ENCODE results near the gene SLC37A1.
A peak's percentile ranks its signal among the peaks of the same experiment; 100 is the strongest.

The SLC37A1 gene

DNA sequence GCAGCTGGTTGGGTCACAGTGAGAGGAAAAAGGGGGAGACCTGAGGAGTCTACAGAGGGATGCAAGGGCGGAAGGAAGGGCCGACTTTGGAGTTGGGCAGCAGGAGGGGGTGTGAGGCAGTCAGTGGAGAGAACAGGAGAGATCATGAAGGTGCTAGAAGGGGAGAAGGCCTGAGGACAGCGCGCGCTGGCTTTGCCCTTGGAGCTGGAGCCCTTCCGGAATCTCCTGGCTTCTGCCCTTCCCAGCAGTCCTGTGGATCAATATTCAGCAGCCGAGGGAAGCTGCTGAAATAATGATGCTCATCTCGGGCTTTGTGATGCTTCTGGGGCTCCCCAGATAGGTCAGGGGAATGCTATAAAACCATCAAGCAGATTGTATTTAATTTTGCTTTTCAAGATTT lies 26.7 kb downstream of the SLC37A1 start:
- Histone ChIP-seq H3K9me3 (ENCODE audit: control insufficient read depth, low read length) (no peaks in the 10 kb centered on the region), H3K36me3 (ENCODE audit: control insufficient read depth in 1 of 2, insufficient read depth in 2 of 2, low read depth in 1 of 2, low read length in 2 of 2) (peaks cover 0 to 79% of the 10 kb centered on the region in 2 experiments), H2AK5ac (ENCODE audit: low read length, severe bottlenecking) (no peak overlapping the region), H3K4me3 (ENCODE audit: insufficient read depth in 1 of 2, low read depth in 1 of 2, low read length in 2 of 2) (no peak overlapping the region), H3K18ac (ENCODE audit: low read depth in 1 of 2, low read length in 2 of 2) (no peak overlapping the region), H3K4ac (ENCODE audit: low read depth in 1 of 2, low read length in 2 of 2) (no peak overlapping the region), H3K14ac (ENCODE audit: low read length in 2 of 2) (no peak overlapping the region), H3K27me3 (ENCODE audit: control insufficient read depth in 1 of 2, insufficient read depth in 1 of 2, low read length in 2 of 2) (no peaks in the 10 kb centered on the region), H2BK5ac (ENCODE audit: low read depth, low read length, poor library complexity, severe bottlenecking) (no peak overlapping the region), H3K79me1 (replicated peaks; ENCODE audit: low read length, poor library complexity, severe bottlenecking) (peaks cover 42% of the 10 kb centered on the region), H2BK12ac (ENCODE audit: low read length in 2 of 2) (no peak overlapping the region), H3K27ac (ENCODE audit: low read length, poor library complexity, severe bottlenecking) (no peak overlapping the region), H2BK15ac (ENCODE audit: low read depth, poor library complexity, severe bottlenecking) (no peak overlapping the region), H3K23ac (ENCODE audit: low read length in 2 of 2) (no peak overlapping the region), H3K4me2 (ENCODE audit: low read length, poor library complexity, severe bottlenecking) (no peak overlapping the region), H4K91ac (ENCODE audit: low read length) (no peak overlapping the region), H3K9ac (ENCODE audit: low read length) (no peak overlapping the region), H3K4me1 (ENCODE audit: control insufficient read depth, insufficient read depth, low read depth, low read length) (peaks cover 13% of the 10 kb centered on the region), H2AFZ (ENCODE audit: low read depth, low read length) (no peak overlapping the region), H4K8ac (ENCODE audit: low read length) (no peak overlapping the region), H2BK120ac (ENCODE audit: low read depth, low read length) (no peak overlapping the region)
- WGBS: 89% methylated on average over 6 of the region's 8 CpGs
- DNase-seq: no peak

GRCh38 chr21:42541174-42541573 lies 27.5 kb downstream of the SLC37A1 start:
- Histone ChIP-seq H3K23ac (ENCODE audit: low read length in 2 of 2) (no peak overlapping the region), H3K9me3 (ENCODE audit: control insufficient read depth, low read length) (no peaks in the 10 kb centered on the region), H3K4me1 (ENCODE audit: control insufficient read depth, insufficient read depth, low read depth, low read length) (peaks cover 7% of the 10 kb centered on the region), H3K79me1 (replicated peaks; ENCODE audit: low read length, poor library complexity, severe bottlenecking) (peaks cover 40% of the 10 kb centered on the region), H3K4me3 (ENCODE audit: insufficient read depth in 1 of 2, low read depth in 1 of 2, low read length in 2 of 2) (peak overlapping the region in 1 of 2 experiments; percentile 20), H4K8ac (ENCODE audit: low read length) (no peak overlapping the region), H3K4ac (ENCODE audit: low read depth in 1 of 2, low read length in 2 of 2) (no peak overlapping the region), H3K27me3 (ENCODE audit: control insufficient read depth in 1 of 2, insufficient read depth in 1 of 2, low read length in 2 of 2) (no peaks in the 10 kb centered on the region), H2AK5ac (ENCODE audit: low read length, severe bottlenecking) (no peak overlapping the region), H2BK120ac (ENCODE audit: low read depth, low read length) (no peak overlapping the region), H2AFZ (ENCODE audit: low read depth, low read length) (no peak overlapping the region), H3K14ac (ENCODE audit: low read length in 2 of 2) (no peak overlapping the region), H3K36me3 (ENCODE audit: control insufficient read depth in 1 of 2, insufficient read depth in 2 of 2, low read depth in 1 of 2, low read length in 2 of 2) (peaks cover 0 to 79% of the 10 kb centered on the region in 2 experiments), H2BK5ac (ENCODE audit: low read depth, low read length, poor library complexity, severe bottlenecking) (peak overlapping the region; percentile 3), H2BK12ac (ENCODE audit: low read length in 2 of 2) (no peak overlapping the region), H3K9ac (ENCODE audit: low read length) (no peak overlapping the region), H3K18ac (ENCODE audit: low read depth in 1 of 2, low read length in 2 of 2) (no peak overlapping the region), H4K91ac (ENCODE audit: low read length) (no peak overlapping the region), H3K27ac (ENCODE audit: low read length, poor library complexity, severe bottlenecking) (no peak overlapping the region), H2BK15ac (ENCODE audit: low read depth, poor library complexity, severe bottlenecking) (no peak overlapping the region), H3K4me2 (ENCODE audit: low read length, poor library complexity, severe bottlenecking) (no peak overlapping the region)
- no peak for DNase-seq
- 68% methylated on average over 12 of the region's 12 CpGs for WGBS

DNA sequence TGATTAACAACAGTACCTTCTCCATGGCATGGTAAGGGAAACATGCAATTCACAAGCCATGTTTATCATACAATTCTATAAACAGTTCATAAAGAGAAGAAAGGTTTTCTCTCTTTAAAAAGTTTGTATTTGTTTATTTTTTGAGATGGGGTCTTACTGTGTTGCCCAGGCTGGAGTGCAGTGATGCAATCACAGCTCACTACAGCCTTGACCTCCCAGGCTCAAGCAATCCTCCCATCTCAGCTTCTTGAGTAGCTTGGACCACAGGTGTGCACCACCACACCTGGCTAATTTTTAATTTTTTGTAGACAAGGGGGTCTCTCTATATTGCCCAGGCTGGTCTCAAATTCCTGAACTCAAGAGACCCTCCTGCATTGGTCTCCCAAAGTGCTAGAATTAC lies 28.0 kb downstream of the SLC37A1 start:
- no peak overlapping the region for H4K91ac ChIP-seq (ENCODE audit: low read length)
- peaks cover 0 to 78% of the 10 kb centered on the region in 2 experiments for H3K36me3 ChIP-seq (ENCODE audit: control insufficient read depth in 1 of 2, insufficient read depth in 2 of 2, low read depth in 1 of 2, low read length in 2 of 2)
- no peak overlapping the region for H2AK5ac ChIP-seq (ENCODE audit: low read length, severe bottlenecking)
- no peak overlapping the region for H3K27ac ChIP-seq (ENCODE audit: low read length, poor library complexity, severe bottlenecking)
- H2BK15ac ChIP-seq (ENCODE audit: low read depth, poor library complexity, severe bottlenecking): no peak overlapping the region
- no peak overlapping the region for H2AFZ ChIP-seq (ENCODE audit: low read depth, low read length)
- no peak overlapping the region for H3K14ac ChIP-seq (ENCODE audit: low read length in 2 of 2)
- H2BK5ac ChIP-seq (ENCODE audit: low read depth, low read length, poor library complexity, severe bottlenecking): no peak overlapping the region
- H3K18ac ChIP-seq (ENCODE audit: low read depth in 1 of 2, low read length in 2 of 2): no peak overlapping the region
- H3K79me1 ChIP-seq (replicated peaks; ENCODE audit: low read length, poor library complexity, severe bottlenecking): peaks cover 38% of the 10 kb centered on the region
- H3K4me2 ChIP-seq (ENCODE audit: low read length, poor library complexity, severe bottlenecking): no peak overlapping the region
- no peak for DNase-seq
- no peak overlapping the region for H3K4me3 ChIP-seq (ENCODE audit: insufficient read depth in 1 of 2, low read depth in 1 of 2, low read length in 2 of 2)
- H3K4me1 ChIP-seq (ENCODE audit: control insufficient read depth, insufficient read depth, low read depth, low read length): peaks cover 7% of the 10 kb centered on the region
- no peak overlapping the region for H4K8ac ChIP-seq (ENCODE audit: low read length)
- no peaks in the 10 kb centered on the region for H3K27me3 ChIP-seq (ENCODE audit: control insufficient read depth in 1 of 2, insufficient read depth in 1 of 2, low read length in 2 of 2)
- H3K4ac ChIP-seq (ENCODE audit: low read depth in 1 of 2, low read length in 2 of 2): no peak overlapping the region
- H3K9ac ChIP-seq (ENCODE audit: low read length): no peak overlapping the region
- no peak overlapping the region for H2BK120ac ChIP-seq (ENCODE audit: low read depth, low read length)
- H3K9me3 ChIP-seq (ENCODE audit: control insufficient read depth, low read length): no peaks in the 10 kb centered on the region
- no peak overlapping the region for H3K23ac ChIP-seq (ENCODE audit: low read length in 2 of 2)
- H2BK12ac ChIP-seq (ENCODE audit: low read length in 2 of 2): no peak overlapping the region

- Histone ChIP-seq H3K79me1 (replicated peaks; ENCODE audit: low read length, poor library complexity, severe bottlenecking) (peaks cover 38% of the 10 kb centered on the region), H3K9me3 (ENCODE audit: control insufficient read depth, low read length) (no peaks in the 10 kb centered on the region), H3K4me2 (ENCODE audit: low read length, poor library complexity, severe bottlenecking) (no peak overlapping the region), H4K91ac (ENCODE audit: low read length) (no peak overlapping the region), H2AFZ (ENCODE audit: low read depth, low read length) (no peak overlapping the region), H2BK12ac (ENCODE audit: low read length in 2 of 2) (no peak overlapping the region), H3K27ac (ENCODE audit: low read length, poor library complexity, severe bottlenecking) (no peak overlapping the region), H3K18ac (ENCODE audit: low read depth in 1 of 2, low read length in 2 of 2) (no peak overlapping the region), H2BK15ac (ENCODE audit: low read depth, poor library complexity, severe bottlenecking) (no peak overlapping the region), H3K36me3 (ENCODE audit: control insufficient read depth in 1 of 2, insufficient read depth in 2 of 2, low read depth in 1 of 2, low read length in 2 of 2) (peaks cover 0 to 77% of the 10 kb centered on the region in 2 experiments), H3K14ac (ENCODE audit: low read length in 2 of 2) (no peak overlapping the region), H3K4ac (ENCODE audit: low read depth in 1 of 2, low read length in 2 of 2) (no peak overlapping the region), H3K4me1 (ENCODE audit: control insufficient read depth, insufficient read depth, low read depth, low read length) (peaks cover 2% of the 10 kb centered on the region), H2BK5ac (ENCODE audit: low read depth, low read length, poor library complexity, severe bottlenecking) (no peak overlapping the region), H3K4me3 (ENCODE audit: insufficient read depth in 1 of 2, low read depth in 1 of 2, low read length in 2 of 2) (no peak overlapping the region), H3K23ac (ENCODE audit: low read length in 2 of 2) (no peak overlapping the region), H2AK5ac (ENCODE audit: low read length, severe bottlenecking) (no peak overlapping the region), H3K9ac (ENCODE audit: low read length) (no peak overlapping the region), H2BK120ac (ENCODE audit: low read depth, low read length) (no peak overlapping the region), H3K27me3 (ENCODE audit: control insufficient read depth in 1 of 2, insufficient read depth in 1 of 2, low read length in 2 of 2) (no peaks in the 10 kb centered on the region), H4K8ac (ENCODE audit: low read length) (no peak overlapping the region)
- 88% methylated on average over 8 of the region's 8 CpGs for WGBS
- DNase-seq: no peak
Observed at GRCh38 chr21:42542196-42542595, 28.5 kb downstream of the SLC37A1 start.
